CD1c-positive myeloid dendritic cell (primary cell): ENCODE data around the gene DDX46.
"Not testable (repeated sequence)": the region's sequence is repeated elsewhere in the genome, so short reads cannot be mapped to it uniquely, and the experiment has no call there.

Source experiments
- DNase-seq: peaks from one replicate; pipeline ENCODE4 v3.0.0-alpha.2; 2016; ENCODE audit errors: extremely low spot score

DDX46 gene, protein sequence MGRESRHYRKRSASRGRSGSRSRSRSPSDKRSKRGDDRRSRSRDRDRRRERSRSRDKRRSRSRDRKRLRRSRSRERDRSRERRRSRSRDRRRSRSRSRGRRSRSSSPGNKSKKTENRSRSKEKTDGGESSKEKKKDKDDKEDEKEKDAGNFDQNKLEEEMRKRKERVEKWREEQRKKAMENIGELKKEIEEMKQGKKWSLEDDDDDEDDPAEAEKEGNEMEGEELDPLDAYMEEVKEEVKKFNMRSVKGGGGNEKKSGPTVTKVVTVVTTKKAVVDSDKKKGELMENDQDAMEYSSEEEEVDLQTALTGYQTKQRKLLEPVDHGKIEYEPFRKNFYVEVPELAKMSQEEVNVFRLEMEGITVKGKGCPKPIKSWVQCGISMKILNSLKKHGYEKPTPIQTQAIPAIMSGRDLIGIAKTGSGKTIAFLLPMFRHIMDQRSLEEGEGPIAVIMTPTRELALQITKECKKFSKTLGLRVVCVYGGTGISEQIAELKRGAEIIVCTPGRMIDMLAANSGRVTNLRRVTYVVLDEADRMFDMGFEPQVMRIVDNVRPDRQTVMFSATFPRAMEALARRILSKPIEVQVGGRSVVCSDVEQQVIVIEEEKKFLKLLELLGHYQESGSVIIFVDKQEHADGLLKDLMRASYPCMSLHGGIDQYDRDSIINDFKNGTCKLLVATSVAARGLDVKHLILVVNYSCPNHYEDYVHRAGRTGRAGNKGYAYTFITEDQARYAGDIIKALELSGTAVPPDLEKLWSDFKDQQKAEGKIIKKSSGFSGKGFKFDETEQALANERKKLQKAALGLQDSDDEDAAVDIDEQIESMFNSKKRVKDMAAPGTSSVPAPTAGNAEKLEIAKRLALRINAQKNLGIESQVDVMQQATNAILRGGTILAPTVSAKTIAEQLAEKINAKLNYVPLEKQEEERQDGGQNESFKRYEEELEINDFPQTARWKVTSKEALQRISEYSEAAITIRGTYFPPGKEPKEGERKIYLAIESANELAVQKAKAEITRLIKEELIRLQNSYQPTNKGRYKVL

DNA sequence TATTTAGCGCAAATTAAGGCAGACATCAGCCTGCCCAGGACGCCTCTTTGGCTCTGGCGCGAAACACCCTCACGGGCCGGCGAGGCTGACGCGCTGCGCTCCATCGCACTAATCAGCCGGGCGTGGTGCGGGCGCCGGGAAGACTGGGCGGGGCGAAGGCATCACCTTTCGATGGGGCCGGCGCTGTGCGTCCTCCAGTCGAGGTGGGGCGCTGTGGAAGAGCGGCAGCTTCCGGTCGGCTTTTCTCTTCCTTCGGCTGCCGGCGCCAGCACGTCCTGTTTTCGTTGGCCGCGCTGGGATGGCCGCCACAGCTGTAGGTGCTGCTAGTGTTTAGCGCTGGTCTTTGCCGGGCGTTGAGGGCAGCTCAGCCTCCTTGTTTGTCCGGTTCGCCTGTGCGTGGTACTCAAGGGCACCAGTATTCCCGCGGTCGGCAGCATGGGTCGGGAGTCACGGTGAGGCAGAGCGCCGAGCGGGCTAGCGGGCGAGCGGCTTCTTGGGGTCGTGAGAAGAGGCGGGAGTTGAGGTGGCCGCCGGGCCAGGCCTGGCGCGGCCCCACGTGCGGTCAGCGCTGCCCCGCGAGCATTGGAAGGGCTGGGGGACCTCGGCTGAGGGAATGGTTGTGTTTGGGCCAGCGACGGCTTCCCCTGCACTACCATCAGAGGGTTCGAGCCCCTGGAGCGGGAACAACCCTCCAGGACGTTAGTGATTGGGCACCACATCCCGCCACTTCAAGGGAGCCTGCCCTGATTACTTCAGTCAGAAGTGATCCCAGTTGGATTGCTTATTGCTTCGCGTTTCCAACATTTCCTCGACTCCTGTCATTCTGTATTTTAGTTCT, at the start of gene DDX46:
Gene DDX46, plus strand, starts transcription at position 276 of the 838 bp plus-strand sequence. Its CDS starts 160 bp downstream, at position 436.
- peak; percentile 96 for DNase-seq

DNA sequence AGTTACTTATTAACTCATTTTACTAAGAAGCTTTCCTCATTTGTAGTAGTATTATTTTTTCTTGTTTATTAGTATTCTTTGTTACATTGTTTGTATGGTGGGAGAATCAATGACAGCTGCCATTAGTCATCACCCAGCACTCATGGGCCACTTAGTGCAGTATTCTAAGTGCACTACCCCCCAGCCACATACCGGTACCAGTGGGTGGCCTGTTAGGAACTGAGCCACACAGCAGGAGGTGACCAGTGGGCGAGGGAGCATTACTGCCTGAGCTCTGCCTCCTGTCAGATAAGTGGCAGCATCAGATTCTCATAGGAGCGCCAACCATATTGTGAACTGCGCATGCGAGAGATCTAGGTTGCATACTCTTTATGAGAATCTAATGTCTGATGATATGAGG, 44.5 kb upstream of the DDX46 start:
- no peak for DNase-seq

- no peak for DNase-seq
Measured at GRCh38 chr5:134714541-134714940, 44.0 kb upstream of the DDX46 start.

DNA sequence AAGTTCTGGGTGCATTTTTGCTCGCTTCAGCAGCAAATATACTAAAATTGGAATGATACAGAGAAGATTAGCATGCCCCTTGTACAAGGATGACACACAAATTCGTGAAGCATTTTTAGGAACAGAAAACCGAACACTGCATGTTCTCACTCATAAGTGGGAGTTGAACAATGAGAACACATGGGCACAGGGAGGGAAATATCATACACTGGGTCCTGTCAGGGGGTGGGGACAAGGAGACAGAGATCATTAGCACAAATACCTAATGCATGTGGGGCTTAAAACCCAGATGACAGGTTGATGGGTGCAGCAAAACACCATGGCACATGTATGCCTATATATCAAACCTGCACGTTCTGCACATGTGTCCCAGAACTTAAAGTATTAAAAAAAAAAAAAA, 43.1 kb upstream of the DDX46 start:
- not testable (repeated sequence) for DNase-seq

DNA sequence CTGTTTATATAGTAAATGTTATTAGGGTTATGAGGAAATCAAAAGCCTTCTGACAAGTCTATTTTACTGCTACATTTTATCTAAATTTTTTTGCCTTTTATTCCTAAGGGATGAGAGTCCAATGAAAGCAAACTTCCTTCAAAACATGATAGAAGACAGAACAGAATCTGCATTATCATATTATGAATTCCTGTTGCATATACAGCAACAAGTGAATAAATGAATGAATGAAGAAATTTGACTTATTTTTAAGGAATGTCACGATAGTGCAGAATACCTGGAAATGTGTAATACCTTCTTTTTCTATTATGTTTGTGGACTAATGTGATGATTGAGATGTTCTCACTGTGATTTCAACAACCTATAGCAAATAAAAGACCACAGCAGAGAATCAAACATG, 33.7 kb upstream of the DDX46 start:
- DNase-seq = no peak

DNA sequence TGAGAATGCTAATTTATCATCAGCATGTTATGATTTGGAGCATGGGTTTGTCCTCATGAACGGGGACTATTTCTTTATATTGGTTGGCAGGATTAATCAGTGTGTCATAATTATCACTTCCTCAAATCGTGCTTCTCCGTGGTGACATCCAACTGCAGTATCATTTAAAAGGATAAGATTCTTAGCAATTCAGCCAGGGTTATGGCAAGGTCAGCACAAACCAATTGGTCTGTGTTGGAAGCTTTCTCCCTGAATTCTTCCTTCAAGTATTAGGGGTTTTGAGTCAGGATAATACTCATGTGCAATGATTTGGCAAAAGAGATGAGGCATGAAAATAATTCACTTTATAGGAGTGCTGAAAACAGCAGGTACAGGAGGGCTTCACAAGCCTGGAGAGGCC, 25.8 kb upstream of the DDX46 start:
- peak; percentile 34 for DNase-seq

DNA sequence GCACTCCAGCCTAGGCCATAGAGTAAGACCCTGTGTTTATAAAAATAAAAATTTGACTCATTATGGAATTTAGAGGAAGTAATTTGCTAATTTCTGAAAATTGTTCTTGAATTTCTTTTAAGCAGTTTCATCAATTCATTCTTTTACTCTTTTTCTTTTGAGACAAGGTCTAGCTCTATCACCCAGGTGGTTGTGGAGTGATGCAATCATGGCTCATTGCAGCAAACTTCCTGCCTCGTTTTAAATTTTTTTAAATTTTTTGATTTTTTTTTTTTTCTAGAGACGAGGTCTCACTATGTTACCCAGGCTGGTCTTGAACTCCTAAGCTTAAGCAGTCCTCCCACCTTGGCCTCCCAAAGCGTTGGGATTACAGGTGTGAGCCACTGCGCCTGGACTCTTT, 23.3 kb upstream of the DDX46 start:
- no peak for DNase-seq

DNA sequence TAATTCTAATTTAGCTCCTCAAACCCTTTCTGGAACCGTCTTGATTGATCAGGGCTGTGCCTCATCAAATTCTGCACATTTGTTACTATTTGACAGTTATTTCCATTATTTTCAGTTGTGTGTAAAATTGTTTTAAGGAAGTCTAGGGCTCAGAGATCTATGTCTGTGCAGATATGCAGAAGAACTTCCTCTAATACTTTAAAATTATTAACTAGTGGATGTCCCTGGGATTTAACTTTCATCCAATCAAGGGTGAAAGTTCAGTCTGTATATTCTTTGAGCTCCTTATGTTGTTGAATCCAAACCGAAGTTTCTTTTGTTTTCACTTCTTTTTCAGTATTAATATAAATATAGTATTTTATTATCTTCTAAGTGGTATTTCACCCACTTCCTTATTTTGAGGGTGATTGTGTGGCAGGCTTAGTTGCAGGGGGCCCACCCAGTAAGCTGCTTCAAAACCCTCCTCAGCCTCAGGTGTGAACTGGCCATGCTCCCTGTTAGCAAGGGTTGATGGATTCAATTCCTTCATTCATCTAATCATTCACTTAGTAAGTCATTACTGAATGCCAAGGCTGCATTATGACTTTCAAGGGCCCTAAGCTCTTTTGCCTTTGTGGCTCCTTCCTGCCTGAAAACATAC, 22.3 kb upstream of the DDX46 start:
- peak; percentile 50 for DNase-seq

- peak; percentile 100 for DNase-seq
Measured at GRCh38 chr5:134738133-134738962, 20.2 kb upstream of the DDX46 start, which contains the start of gene CAMLG. Gene CAMLG, plus strand, starts transcription at chr5:134738548. Its CDS starts 73 bp downstream, at chr5:134738621.

DNA sequence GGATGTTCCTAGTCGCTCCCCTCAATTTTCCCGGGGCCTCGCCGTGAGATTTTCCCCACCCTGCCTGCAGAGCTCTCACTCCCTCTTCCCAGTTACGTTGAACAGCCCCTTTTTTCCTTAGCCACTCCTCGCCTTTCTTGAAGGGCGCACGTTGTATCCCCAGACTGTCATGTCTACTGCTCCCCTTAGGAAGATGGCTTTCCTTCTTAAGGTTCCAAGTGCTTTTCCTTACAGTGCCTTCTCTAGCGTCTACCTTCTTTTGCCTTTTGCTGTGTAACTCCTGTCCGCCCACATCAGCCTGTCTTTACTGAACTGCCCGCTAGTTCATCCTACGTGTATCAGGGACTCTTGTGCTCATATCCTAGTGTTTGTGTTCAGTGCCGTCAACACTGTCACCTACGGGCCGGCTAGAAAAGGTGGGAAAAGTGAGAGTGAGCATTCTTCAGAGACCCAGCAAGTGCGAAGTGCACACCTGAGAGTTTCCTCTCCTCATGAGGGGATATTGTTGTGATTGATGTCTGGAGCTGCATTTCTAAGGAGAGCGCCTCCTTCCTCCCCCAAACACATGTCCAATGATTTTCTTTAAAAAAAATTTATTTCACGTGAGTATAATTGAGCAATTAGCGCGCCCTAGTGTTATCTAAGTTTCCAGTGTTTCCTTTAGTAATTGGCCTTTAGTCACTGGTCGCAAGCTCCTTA, 19.5 kb upstream of the DDX46 start:
- DNase-seq = peak; percentile 52

- no peak for DNase-seq
Measured at GRCh38 chr5:134741052-134741451, 17.5 kb upstream of the DDX46 start.

- DNase-seq = no peak
Measured at GRCh38 chr5:134742134-134742533, 16.4 kb upstream of the DDX46 start.

DNA sequence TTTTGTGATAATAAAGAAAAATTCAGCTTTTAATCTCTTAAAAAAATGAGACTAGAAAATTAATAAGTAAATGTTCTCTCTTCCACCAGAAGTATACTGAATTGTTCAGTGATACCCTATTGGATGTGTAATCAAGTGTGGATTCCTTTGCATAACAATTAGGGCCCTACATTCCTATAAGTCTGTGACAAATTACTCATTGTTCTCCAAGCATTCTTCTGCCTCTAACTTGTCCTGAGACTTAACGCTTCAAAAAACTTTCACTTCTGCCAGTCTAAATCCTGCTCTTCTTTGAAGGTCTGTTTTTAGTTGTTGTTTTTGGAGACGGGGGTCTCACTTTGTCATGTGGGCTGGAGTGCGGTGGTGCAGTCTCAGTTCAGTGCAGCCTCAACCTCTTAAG, 9.2 kb upstream of the DDX46 start:
- DNase-seq = no peak

GRCh38 chr5:134758176-134758503, 439 bp upstream of the DDX46 start:
- DNase-seq = no peak

DNA sequence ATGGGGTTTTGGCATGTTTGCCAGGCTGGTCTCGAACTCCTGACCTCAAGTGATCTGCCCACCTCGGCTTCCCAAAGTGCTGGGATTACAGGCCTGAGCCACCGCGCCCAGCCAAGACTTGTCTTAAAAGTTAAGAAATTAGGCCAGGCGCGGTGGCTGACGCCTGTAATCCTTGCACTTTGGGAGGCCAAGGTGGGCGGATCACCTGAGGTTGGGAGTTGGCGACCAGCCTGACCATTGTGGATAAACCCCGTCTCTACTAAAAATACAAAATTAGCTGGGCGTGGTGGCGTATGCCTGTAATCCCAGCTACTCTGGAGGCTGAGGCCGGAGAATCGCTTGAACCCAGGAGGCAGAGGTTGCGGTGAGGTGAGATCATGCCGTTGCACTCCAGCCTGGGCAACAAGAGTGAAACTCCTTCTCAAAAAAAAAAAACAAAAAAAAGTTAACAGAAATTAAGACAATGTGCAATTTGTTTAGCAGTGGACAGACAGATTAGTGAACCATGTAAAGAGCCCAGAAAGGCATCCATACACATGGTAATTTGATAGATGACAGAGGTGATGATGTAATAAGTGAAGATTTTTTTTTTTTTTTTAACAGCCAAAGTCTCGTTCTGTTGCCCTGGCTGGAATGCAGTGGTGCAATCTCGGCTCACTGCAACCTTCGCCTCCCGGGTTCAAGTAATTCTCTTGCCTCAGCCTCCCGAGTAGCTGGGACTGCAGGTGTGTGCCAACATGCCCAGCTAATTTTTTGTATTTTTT, 9.1 kb downstream of the DDX46 start:
- DNase-seq = not testable (repeated sequence)

DNA sequence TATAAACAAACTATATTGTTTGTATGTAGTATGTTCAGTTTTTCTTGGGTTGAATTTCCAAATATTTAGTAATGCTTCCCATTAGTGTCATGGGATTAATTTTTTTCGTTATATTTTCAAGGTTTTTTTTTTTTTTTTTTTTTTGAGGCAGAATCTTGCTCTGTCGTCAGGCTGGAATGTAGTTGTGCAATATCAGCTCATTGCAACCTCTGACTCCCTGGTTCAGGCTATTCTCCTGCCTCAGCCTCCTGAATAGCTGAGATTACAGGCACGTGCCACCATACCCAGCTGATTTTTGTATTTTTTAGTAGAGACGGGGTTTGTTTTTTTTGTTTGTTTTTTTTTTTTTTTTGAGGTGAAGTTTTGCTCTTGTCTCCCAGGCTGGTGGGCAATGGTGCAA, 10.6 kb downstream of the DDX46 start:
- DNase-seq = no peak

- DNase-seq = peak; percentile 45
Measured at GRCh38 chr5:134772461-134773125, 14.0 kb downstream of the DDX46 start.

GRCh38 chr5:134777366-134777765, 18.8 kb downstream of the DDX46 start:
- no peak for DNase-seq
